H1 (cell line): ENCODE results near the gene PRR4. TPM values are rescaled to one million over a fixed set of nuclear protein-coding genes. Genes with fewer than 3 reads are reported as not detected.

Experiments used
- FOSL1 ChIP-seq: IDR thresholded peaks from 2 replicates; pipeline ENCODE4 v1.6.1; 2011; ENCODE audit warnings: mild to moderate bottlenecking, low read depth, low read length, moderate library complexity; ENCODE audit not compliant: insufficient read depth
- KDM4A ChIP-seq: IDR thresholded peaks from one replicate; pipeline ENCODE4 v1.7.1; 2012; ENCODE audit warnings: low read depth, mild to moderate bottlenecking, moderate library complexity, low read length, inconsistent platforms; ENCODE audit not compliant: severe bottlenecking
- TBP ChIP-seq: IDR thresholded peaks from 2 replicates; pipeline ENCODE4 v1.6.1; 2011; ENCODE audit warnings: low read depth, low read length, improper control_type of control experiment
- polyA plus RNA-seq, 7 experiments: library from polyadenylated mRNA; depleted of rRNA in 3 of 7; stranded (reverse) in 5 of 7; unstranded in 2 of 7; fragments of >200 nt in 5 of 7; fragments of 200-250 nt in 2 of 7; gene quantifications; 1 replicate in 5 of 7; 2 replicates in 1 of 7; 4 replicates in 1 of 7; pipeline versions ENCODE4 v1.2.1 to v1.2.3, GENCODE V29; 2011 to 2013; ENCODE audit warnings: missing spikeins in 2 of 7, mixed read lengths in 2 of 7
- total RNA-seq: library from RNA; stranded (reverse); fragmentation: NEBNext Ultra II Directional; extraction: Animal tissue kit (Norgen Biotek cat#: 25700); gene quantifications from 2 replicates; pipeline ENCODE4 v1.2.1, GENCODE V29; 2021
- TF ChIP-seq, protein P1 (sequence below), 3 experiments: IDR thresholded peaks; 1 replicate in 2 of 3; 2 replicates in 1 of 3; pipeline versions ENCODE4 v1.5.1 to v1.6.1; 2011; ENCODE audit warnings: low read length in 3 of 3, mild to moderate bottlenecking in 3 of 3, inconsistent platforms in 2 of 3, low read depth in 1 of 3, moderate library complexity in 1 of 3; ENCODE audit not compliant: insufficient read depth in 1 of 3; ENCODE audit errors: control extremely low read depth in 1 of 3

The PRR4 gene
- total and polyA plus RNA-seq, 2 of the 8 experiments (the other 6 are each of a cell fraction or from before 2014, with no cell fraction given): 11.2 TPM; not detected in 1

DNA sequence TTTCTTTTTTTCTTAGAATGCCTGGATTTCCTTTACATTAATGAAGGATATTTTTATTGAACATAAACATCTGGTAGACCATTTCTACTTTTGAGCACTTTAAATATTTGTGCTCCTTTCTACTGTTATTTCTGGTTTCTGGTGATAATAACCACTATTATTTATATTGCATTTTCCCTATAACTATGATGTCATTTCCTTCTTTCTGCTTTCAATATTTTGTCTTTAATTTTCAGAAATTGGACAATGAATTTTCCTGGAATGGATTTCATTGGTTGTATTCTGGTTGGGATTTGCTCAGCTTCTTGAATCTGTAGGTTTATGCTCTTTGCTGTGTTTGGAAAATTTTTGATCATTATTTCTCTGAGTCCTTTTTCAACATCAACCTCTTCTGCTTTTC is 40.0 kb upstream of the PRR4 start (continued):
- TF ChIP-seq, protein P1, sequence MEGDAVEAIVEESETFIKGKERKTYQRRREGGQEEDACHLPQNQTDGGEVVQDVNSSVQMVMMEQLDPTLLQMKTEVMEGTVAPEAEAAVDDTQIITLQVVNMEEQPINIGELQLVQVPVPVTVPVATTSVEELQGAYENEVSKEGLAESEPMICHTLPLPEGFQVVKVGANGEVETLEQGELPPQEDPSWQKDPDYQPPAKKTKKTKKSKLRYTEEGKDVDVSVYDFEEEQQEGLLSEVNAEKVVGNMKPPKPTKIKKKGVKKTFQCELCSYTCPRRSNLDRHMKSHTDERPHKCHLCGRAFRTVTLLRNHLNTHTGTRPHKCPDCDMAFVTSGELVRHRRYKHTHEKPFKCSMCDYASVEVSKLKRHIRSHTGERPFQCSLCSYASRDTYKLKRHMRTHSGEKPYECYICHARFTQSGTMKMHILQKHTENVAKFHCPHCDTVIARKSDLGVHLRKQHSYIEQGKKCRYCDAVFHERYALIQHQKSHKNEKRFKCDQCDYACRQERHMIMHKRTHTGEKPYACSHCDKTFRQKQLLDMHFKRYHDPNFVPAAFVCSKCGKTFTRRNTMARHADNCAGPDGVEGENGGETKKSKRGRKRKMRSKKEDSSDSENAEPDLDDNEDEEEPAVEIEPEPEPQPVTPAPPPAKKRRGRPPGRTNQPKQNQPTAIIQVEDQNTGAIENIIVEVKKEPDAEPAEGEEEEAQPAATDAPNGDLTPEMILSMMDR (IDR thresholded peaks at IDR 0.05; ENCODE audit: control extremely low read depth in 1 of 3, insufficient read depth in 1 of 3, low read depth in 1 of 3, low read length in 3 of 3): no peak
- no peak for TF ChIP-seq TBP
- no peak for TF ChIP-seq KDM4A
- TF ChIP-seq FOSL1: no peak
